Colonic mucosa (tissue), 4 donors: ENCODE measurements around the gene CCDC148. TPM values are rescaled to one million over a fixed set of nuclear protein-coding genes. Genes with fewer than 3 reads are reported as not detected.

Source experiments
- DNase-seq: peaks from one replicate; pipeline ENCODE4 v3.0.0-alpha.2; 2020
- H3K27ac ChIP-seq: fragments of 200-600 bp; one replicate; pipeline ENCODE4 v1.8.0; 2021
- H3K27me3 ChIP-seq: fragments of 200-600 bp; one replicate; pipeline ENCODE4 v1.8.0; 2021
- H3K36me3 ChIP-seq: fragments of 200-600 bp; one replicate; pipeline ENCODE4 v1.8.0; 2021
- H3K4me1 ChIP-seq: fragments of 200-600 bp; one replicate; pipeline ENCODE4 v1.8.0; 2021; ENCODE audit warnings: mild to moderate bottlenecking
- H3K4me3 ChIP-seq: fragments of 200-600 bp; one replicate; pipeline ENCODE4 v1.8.0; 2021
- H3K9ac ChIP-seq, 2 donors: one replicate each; pipeline ENCODE4 v1.7.0; 2013; ENCODE audit warnings: control low read depth in 2 of 2, low read depth in 2 of 2, low read length in 2 of 2
- H3K9me3 ChIP-seq: fragments of 200-600 bp; one replicate; pipeline ENCODE4 v1.8.0; 2021
- CTCF ChIP-seq: fragments of 200-600 bp; IDR thresholded peaks from one replicate; pipeline ENCODE4 v1.8.0; 2022; ENCODE audit warnings: antibody characterized with exemption, mild to moderate bottlenecking
- intact Hi-C: fragments of 100-400 bp; cut with DNase I; formaldehyde crosslinking; loops from one replicate; pipeline ENCODE4 v1.14.1; 2022
- total RNA-seq, 2 donors: library from RNA; stranded (reverse); fragmentation: NEBNext Ultra II Directional in 1 of 2; extraction: Animal tissue kit (Norgen Biotek cat#: 25700) in 1 of 2; gene quantifications; one replicate each; pipeline ENCODE4 v1.2.1, GENCODE V29; 2021
- donor health status: healthy.
- donor health status: DM: no; HTN: no; CAD: no.
- donor health status: DM: no; HTN: no; CAD: no.

Gene CCDC148
- total RNA-seq, 2 donors from 2014 or later: 0.13 to 0.49 TPM

- Histone ChIP-seq H3K27ac (no peak overlapping the region), H3K36me3 (no peaks in the 10 kb centered on the region), H3K9ac (no peak overlapping the region), H3K9me3 (no peaks in the 10 kb centered on the region), H3K4me3 (no peak overlapping the region), H3K4me1 (no peaks in the 10 kb centered on the region), H3K27me3 (no peaks in the 10 kb centered on the region)
- intact Hi-C loops: no loop called here
- DNase-seq: no peak
- TF ChIP-seq CTCF: no peak
Measured at GRCh38 chr2:158323381-158323780, 133.2 kb downstream of the CCDC148 start.

DNA sequence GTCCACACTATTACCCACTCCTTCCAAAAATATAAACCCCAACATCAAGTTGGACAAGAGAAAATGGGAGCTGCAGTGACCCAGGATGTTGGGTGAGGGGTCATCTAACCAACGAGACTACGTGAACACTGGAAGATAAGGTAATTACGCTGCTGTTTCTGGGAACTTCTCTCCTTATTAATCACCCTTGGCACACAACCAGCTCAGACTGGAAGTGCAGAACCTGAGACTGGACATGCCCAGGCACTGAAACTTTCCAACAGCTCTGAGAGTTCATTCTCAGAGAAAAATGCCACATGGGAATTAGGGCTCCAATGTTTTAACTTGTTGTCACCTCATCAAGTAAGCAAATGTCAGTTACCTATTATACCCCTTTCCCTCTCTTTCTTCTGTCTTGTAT is 135.3 kb downstream of the CCDC148 start:
- Histone ChIP-seq H3K36me3 (no peaks in the 10 kb centered on the region), H3K9ac (no peak overlapping the region), H3K4me1 (no peaks in the 10 kb centered on the region), H3K27ac (no peak overlapping the region), H3K27me3 (no peaks in the 10 kb centered on the region), H3K9me3 (no peaks in the 10 kb centered on the region), H3K4me3 (no peak overlapping the region)
- intact Hi-C loops: no loop called here
- TF ChIP-seq CTCF: no peak
- no peak for DNase-seq

GRCh38 chr2:158319269-158319668 is 137.3 kb downstream of the CCDC148 start:
- Histone ChIP-seq H3K27me3 (no peaks in the 10 kb centered on the region), H3K9ac (no peak overlapping the region), H3K27ac (no peak overlapping the region), H3K9me3 (no peaks in the 10 kb centered on the region), H3K4me3 (no peak overlapping the region), H3K36me3 (no peaks in the 10 kb centered on the region), H3K4me1 (no peaks in the 10 kb centered on the region)
- DNase-seq: no peak
- TF ChIP-seq CTCF: no peak
- intact Hi-C loops: no loop called here

DNA sequence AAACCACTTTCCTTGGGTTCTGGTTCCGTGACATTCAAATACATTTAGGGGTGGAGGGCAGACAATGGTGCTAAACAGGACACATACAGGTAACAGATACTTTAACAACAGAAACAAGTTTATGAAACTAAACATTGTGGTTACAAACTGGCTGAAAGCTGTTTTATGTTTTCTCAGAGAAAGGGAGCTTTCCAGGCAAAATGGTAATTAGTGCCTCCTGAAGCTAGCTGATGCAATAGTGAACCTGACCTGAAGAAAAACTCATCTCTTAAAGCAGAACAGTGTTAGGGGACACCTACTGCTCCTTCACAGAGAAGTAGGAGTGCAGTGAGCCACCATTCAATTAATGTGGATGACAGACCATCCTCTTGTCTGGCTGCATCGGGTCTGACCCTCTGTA is 138.9 kb downstream of the CCDC148 start:
- intact Hi-C loops: no loop called here
- Histone ChIP-seq H3K4me3 (no peak overlapping the region), H3K4me1 (no peaks in the 10 kb centered on the region), H3K36me3 (no peaks in the 10 kb centered on the region), H3K9me3 (no peaks in the 10 kb centered on the region), H3K27me3 (no peaks in the 10 kb centered on the region), H3K9ac (no peak overlapping the region), H3K27ac (no peak overlapping the region)
- no peak for DNase-seq
- TF ChIP-seq CTCF: no peak

GRCh38 chr2:158315803-158316414 is 140.6 kb downstream of the CCDC148 start:
- no peak for DNase-seq
- Histone ChIP-seq H3K27ac (no peak overlapping the region), H3K36me3 (no peaks in the 10 kb centered on the region), H3K4me3 (no peak overlapping the region), H3K4me1 (no peaks in the 10 kb centered on the region), H3K27me3 (no peaks in the 10 kb centered on the region), H3K9me3 (no peaks in the 10 kb centered on the region), H3K9ac (no peak overlapping the region)
- no peak for TF ChIP-seq CTCF
- intact Hi-C loops: no loop called here
